GM10266 (cell line): ENCODE data around the gene KLHL30.

ENCODE experiments used
- DNase-seq: peaks from one replicate; pipeline ENCODE4 v3.0.0; 2012; ENCODE audit errors: extremely low spot score
- CTCF ChIP-seq: IDR thresholded peaks from 2 replicates; pipeline ENCODE4 v1.5.1; 2012; ENCODE audit warnings: mild to moderate bottlenecking, low read depth; ENCODE audit not compliant: control insufficient read depth, insufficient read depth; ENCODE audit errors: missing control alignments

Gene KLHL30

GRCh38 chr2:238099714-238100048 is 38.8 kb upstream of the KLHL30 start:
- no peak for DNase-seq
- no peak for TF ChIP-seq CTCF

GRCh38 chr2:238100049-238100820 is 38.2 kb upstream of the KLHL30 start, which contains the start of gene ESPNL:
TSS of gene ESPNL (plus strand) at chr2:238100340. CDS start at chr2:238100420, 80 bp downstream.
- no peak for TF ChIP-seq CTCF
- no peak for DNase-seq

- no peak for TF ChIP-seq CTCF
- no peak for DNase-seq
Measured at GRCh38 chr2:238100821-238101771, 37.4 kb upstream of the KLHL30 start.

GRCh38 chr2:238101891-238102841 is 36.3 kb upstream of the KLHL30 start:
- TF ChIP-seq CTCF = no peak
- DNase-seq = no peak

DNA sequence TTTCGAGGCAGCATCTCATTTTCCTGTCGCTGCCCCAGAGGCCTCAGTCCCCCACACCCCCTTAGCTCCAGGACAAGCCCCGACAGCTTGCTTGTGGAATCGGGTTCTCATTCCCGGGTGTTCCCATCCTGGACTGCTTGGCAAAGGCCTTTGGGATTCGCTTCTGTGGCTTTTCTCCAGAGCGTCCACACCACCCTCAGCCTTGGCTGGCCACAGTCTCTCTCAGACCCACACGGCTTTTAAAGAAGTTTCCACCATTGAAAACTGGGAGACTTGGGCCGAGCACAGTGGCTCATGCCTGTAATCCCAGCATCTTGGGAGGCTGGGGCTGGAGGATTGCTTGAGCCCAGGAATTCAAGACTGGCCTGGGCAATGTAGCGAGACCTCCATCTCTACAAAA is 35.6 kb upstream of the KLHL30 start:
- no peak for DNase-seq
- TF ChIP-seq CTCF = no peak

DNA sequence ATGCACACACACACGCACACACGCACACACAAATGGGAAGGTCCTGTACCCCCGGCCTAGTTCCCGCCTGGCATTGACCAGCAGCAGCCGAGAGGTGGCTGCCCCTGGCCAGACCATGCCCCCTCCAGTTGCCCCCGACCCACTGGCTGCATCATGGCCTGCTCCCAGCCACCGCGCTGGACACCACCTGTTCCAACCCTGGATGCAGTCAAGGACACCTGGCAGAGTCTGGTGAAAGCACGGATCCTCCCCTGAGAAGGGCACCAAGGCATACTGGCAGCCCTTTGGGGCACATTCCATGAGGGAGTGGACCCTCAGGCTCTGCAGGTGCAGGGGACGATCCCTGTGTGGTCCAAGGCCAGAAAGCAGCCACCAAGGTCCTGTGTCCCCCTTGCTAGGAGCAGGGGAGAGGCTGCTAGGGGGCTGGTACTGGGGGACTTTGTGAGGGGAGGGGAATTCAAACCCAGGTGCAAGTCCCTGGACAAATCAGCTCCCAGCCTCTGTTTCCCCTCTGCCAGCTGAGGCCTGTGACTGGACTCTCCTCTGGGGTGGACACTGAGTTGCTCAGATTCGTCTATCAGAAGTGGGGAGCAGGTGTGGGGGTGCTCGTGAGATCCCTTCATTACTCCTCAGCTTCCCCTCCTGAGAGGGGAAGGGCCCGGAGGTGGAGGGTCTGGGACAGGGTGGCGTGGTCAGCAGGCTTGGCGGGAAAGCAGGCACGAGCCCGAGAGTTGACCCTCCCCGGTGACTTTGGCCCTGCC is 34.8 kb upstream of the KLHL30 start:
- no peak for DNase-seq
- TF ChIP-seq CTCF = no peak
